Stomach smooth muscle (tissue), 2 donors: Measurements from ENCODE around the gene PADI3.

ENCODE experiments used
- H3K27ac ChIP-seq: one replicate; pipeline ENCODE4 v1.7.0; 2013; ENCODE audit warnings: mild to moderate bottlenecking, low read length, inconsistent platforms
- H3K27me3 ChIP-seq, 2 donors: one replicate each; pipeline ENCODE4 v1.7.0; 2013; ENCODE audit warnings: low read length in 2 of 2; ENCODE audit not compliant: insufficient read depth in 2 of 2, control insufficient read depth in 1 of 2
- H3K36me3 ChIP-seq, 2 donors: one replicate each; pipeline ENCODE4 v1.7.0; 2013; ENCODE audit warnings: low read length in 2 of 2; ENCODE audit not compliant: control insufficient read depth in 2 of 2, insufficient read depth in 2 of 2
- H3K4me1 ChIP-seq: one replicate; pipeline ENCODE4 v1.7.0; 2013; ENCODE audit warnings: low read length; ENCODE audit not compliant: control insufficient read depth, insufficient read depth
- H3K4me3 ChIP-seq, 2 donors: one replicate each; pipeline ENCODE4 v1.7.0; 2013; ENCODE audit warnings: low read length in 2 of 2
- H3K9ac ChIP-seq, 2 donors: one replicate each; pipeline ENCODE4 v1.7.0; 2013; ENCODE audit warnings: low read length in 2 of 2, mild to moderate bottlenecking in 1 of 2
- H3K9me3 ChIP-seq, 2 donors: one replicate each; pipeline ENCODE4 v1.7.0; 2013; ENCODE audit warnings: low read length in 2 of 2; ENCODE audit not compliant: control insufficient read depth in 2 of 2
- donor health status: healthy.
- donor health status: Pancreatic carcinoma.

The PADI3 gene

DNA sequence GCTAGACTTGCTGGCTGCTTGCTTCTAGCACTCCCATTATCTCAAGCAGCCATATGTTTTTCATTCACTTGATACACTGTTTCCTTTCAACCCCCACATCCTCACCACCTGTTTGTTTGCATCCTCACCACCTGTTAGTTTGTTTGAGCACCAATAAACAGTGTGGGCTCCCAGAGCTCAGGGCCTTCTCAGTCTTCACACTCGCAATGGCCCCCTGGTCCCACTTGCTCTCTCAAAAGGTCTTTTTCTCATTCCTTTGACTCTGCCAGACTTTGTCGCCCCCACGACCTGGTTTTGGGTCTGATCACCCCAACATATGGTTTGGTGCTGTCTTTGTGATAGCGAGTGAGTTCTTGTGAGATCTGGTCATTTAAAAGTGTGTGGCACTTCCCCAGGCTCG, 52.9 kb downstream of the PADI3 start:
- H3K4me1 ChIP-seq = no peaks in the 10 kb centered on the region
- H3K4me3 ChIP-seq = no peak overlapping the region
- peaks cover 0 to 3% of the 10 kb centered on the region in 2 donors for H3K27me3 ChIP-seq
- H3K9me3 ChIP-seq = peaks cover 4 to 7% of the 10 kb centered on the region in 2 donors
- H3K27ac ChIP-seq = no peak overlapping the region
- H3K9ac ChIP-seq = no peak overlapping the region
- H3K36me3 ChIP-seq = no peaks in the 10 kb centered on the region

DNA sequence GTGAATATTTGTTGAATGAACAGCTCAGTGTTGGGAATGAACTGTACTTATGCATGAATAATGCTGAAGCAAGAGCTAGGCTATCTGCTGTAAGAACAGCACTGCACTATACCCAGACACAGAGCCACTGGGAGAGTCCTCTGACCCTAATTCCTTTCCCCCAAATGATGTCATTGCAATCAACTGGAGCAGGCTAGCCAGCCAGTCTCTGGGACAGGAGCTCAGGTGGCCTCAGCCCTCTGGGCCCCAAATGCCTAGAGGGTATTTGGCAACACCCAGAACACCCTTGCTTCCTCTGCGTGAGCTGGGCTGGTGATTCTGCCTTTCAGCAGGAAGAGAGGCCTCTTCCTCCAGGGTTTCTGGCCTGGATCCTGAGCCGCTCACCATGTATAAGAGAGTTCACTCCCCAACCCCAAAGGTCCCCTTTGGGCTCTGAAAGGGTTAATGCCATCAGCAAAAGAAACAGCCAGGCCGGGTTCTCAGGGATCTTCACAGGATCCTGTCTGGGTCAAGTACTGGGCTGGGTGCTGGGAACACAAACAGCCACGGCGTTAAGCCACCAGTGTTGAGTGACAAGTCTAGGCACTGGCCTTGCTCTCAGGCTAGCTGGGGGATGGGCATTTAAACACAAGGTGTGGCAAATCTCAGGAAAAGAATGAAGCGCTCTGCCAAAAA, 55.4 kb downstream of the PADI3 start:
- Histone ChIP-seq H3K4me3 (no peak overlapping the region), H3K27ac (no peak overlapping the region)

DNA sequence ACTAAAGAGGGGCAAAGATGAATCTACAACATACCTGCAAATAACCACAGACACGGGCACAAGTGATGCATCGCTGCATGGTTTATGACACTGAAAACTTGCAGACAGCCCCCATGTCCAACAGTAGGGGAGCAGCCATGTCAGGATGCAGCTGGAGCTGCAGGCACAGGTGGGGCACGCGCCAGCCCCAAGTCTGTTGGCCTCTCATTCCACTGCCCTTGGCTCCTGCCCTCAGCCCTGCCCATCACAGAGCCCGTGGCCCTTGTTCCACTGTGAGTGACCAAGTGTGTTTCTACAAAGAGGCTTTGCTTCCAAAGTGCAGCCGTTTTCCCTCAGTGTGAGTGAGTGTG, 55.9 kb downstream of the PADI3 start:
- Histone ChIP-seq H3K4me1 (no peaks in the 10 kb centered on the region), H3K4me3 (no peak overlapping the region), H3K9me3 (peaks cover 4% of the 10 kb centered on the region in 2 donors), H3K36me3 (no peaks in the 10 kb centered on the region), H3K9ac (no peak overlapping the region), H3K27ac (no peak overlapping the region), H3K27me3 (peaks cover 15 to 17% of the 10 kb centered on the region in 2 donors)

More for the DNA sequence above, 55.4 kb downstream of the PADI3 start:
- Histone ChIP-seq H3K36me3 (no peaks in the 10 kb centered on the region), H3K9me3 (peaks cover 4% of the 10 kb centered on the region in 2 donors), H3K27me3 (peaks cover 10 to 12% of the 10 kb centered on the region in 2 donors), H3K4me1 (no peaks in the 10 kb centered on the region), H3K9ac (no peak overlapping the region)

DNA sequence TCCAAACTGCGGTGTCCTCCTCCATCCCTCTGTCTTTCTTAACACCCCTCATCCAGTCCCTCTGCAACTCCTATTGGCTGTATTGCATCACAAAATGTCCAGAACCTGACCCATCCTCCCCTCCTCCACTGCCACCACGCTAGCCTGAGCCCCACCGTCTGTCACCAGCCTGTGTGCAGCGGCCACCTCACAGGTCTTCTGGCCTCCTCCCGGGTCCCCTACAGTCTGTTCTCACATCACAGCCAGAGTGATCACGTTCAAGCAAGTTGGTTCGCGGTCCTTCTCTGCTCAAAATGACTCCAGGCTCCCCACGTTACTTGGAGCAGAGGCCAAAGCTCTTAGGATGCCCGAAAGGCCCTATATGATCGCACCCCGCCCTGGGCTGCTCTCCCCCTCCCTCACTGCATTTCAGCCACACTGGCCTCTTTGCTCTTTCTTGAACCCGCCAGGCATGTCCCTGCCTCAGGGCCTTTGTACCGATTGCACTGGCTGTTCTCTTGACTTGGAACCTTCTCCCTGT, 56.7 kb downstream of the PADI3 start:
- Histone ChIP-seq H3K9ac (no peak overlapping the region), H3K4me1 (no peaks in the 10 kb centered on the region), H3K4me3 (no peak overlapping the region), H3K27ac (no peak overlapping the region), H3K36me3 (no peaks in the 10 kb centered on the region), H3K27me3 (peaks cover 17 to 22% of the 10 kb centered on the region in 2 donors), H3K9me3 (peaks cover 4% of the 10 kb centered on the region in 2 donors)

DNA sequence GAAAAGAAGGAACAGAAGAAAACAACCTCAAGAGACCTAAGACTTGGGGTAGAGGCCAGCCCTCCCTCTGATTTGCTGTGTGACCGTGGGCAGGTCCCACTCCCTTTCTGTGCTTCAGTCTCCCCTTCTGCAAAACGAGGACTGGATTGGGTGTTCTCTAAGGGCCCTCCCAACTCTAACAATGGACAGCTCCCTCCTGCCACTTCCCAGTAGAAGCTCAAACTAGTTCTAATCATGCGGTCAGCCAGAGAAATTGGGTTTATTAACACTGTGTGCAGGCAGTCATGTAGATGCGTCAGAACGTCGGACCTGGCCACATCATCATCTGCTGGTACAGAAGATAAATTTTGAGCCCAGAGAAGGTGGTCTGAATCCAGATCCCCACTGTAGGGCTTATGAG, 57.5 kb downstream of the PADI3 start:
- Histone ChIP-seq H3K9ac (no peak overlapping the region), H3K4me1 (no peaks in the 10 kb centered on the region), H3K27ac (no peak overlapping the region), H3K36me3 (no peaks in the 10 kb centered on the region), H3K9me3 (peaks cover 0 to 4% of the 10 kb centered on the region in 2 donors), H3K27me3 (peaks cover 17 to 22% of the 10 kb centered on the region in 2 donors), H3K4me3 (no peak overlapping the region)

DNA sequence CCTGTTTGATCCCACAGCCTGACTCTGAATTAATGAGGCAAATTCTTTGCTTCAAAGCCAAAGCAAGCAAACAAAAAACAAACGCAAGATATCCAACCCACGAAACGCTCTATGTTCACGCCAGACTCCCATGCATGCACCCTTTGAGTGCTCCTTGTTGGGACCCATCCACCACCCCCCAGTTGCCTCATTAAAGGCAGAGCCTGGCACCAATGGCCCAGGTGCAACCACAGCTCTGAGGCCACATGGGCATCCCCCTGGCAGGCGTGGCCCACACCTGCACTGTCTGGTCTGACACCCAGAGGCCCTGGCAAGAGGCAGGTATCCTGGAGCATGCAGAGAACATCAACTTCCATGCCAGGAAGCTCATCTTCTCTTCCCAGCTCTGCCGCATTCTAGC, 58.0 kb downstream of the PADI3 start:
- no peaks in the 10 kb centered on the region for H3K36me3 ChIP-seq
- no peak overlapping the region for H3K27ac ChIP-seq
- no peak overlapping the region for H3K4me3 ChIP-seq
- H3K9ac ChIP-seq = no peak overlapping the region
- no peaks in the 10 kb centered on the region for H3K4me1 ChIP-seq
- peaks cover 0 to under 1% of the 10 kb centered on the region in 2 donors for H3K9me3 ChIP-seq
- H3K27me3 ChIP-seq = peaks cover 17 to 22% of the 10 kb centered on the region in 2 donors

DNA sequence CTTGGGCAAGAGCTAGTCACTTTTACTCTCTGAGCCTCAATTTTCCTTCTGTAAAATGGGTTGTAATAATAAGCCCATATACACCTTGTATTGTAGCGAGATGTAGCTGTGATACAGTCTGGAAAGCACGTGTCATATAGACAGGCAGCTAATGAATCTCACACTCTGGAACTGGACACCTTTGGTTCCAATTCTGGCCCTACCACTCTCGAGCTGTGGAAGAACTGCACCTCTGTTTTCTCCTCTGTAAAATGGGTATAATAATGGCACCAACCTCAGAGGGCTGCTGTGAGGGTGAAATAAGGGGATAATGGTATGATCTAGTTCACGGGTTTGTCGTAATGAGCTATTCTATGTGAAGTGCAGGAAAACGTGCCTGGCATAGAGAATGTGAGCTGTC, 58.4 kb downstream of the PADI3 start:
- no peak overlapping the region for H3K4me3 ChIP-seq
- H3K4me1 ChIP-seq = no peaks in the 10 kb centered on the region

DNA sequence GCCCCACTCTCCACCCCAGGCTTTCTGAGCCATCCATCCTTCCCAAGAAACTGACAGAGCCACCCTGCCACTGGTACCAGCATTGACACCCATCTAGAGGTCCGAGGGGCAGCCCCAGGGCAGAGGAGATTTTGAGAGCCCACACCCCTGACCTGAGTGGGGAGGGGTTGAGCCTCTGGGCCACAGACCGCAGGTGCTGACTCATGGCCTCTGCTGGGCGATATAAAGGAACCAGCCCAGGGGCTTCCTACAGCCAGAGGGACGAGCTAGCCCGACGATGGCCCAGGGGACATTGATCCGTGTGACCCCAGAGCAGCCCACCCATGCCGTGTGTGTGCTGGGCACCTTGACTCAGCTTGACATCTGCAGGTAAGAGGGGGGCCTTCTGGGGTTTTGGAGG, 59.0 kb downstream of the PADI3 start, which contains the start of gene PADI4:
Gene PADI4 (plus strand): TSS at position 252 of the 400 bp plus-strand sequence. CDS start 26 bp downstream, at position 278.
- Histone ChIP-seq H3K4me1 (no peaks in the 10 kb centered on the region), H3K27ac (no peak within 1 kb of the TSS), H3K36me3 (no peaks in the 10 kb centered on the region), H3K4me3 (no peak within 1 kb of the TSS), H3K9ac (no peak within 1 kb of the TSS), H3K9me3 (no peaks in the 10 kb centered on the region), H3K27me3 (peaks cover 17 to 24% of the 10 kb centered on the region in 2 donors)

More for the DNA sequence above, 58.4 kb downstream of the PADI3 start:
- Histone ChIP-seq H3K27me3 (peaks cover 17 to 22% of the 10 kb centered on the region in 2 donors), H3K27ac (no peak overlapping the region), H3K9ac (no peak overlapping the region), H3K9me3 (no peaks in the 10 kb centered on the region), H3K36me3 (no peaks in the 10 kb centered on the region)

DNA sequence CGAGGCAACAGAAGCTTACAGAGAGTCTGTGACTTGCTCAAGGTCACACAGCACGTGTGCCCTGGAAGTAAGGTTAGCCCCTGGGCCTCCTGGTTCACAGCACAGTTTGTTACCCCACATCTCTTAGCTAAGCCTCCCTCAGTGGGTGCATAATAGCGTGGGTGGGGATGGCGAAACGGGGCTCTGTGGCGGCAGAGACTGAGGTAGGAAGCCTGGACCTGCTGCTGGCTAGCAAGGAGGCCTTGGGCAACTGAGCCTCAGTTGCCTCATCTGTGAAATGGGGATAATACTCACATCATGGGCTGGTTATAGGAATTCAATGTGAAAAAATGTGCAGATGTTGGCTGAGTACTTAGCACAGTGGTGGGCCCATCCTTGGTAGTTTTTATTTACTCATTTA, 59.7 kb downstream of the PADI3 start:
- H3K27me3 ChIP-seq = peaks cover 17 to 26% of the 10 kb centered on the region in 2 donors
- no peak overlapping the region for H3K9ac ChIP-seq
- no peaks in the 10 kb centered on the region for H3K36me3 ChIP-seq
- no peak overlapping the region for H3K4me3 ChIP-seq
- H3K9me3 ChIP-seq = no peaks in the 10 kb centered on the region
- H3K27ac ChIP-seq = no peak overlapping the region
- no peaks in the 10 kb centered on the region for H3K4me1 ChIP-seq

DNA sequence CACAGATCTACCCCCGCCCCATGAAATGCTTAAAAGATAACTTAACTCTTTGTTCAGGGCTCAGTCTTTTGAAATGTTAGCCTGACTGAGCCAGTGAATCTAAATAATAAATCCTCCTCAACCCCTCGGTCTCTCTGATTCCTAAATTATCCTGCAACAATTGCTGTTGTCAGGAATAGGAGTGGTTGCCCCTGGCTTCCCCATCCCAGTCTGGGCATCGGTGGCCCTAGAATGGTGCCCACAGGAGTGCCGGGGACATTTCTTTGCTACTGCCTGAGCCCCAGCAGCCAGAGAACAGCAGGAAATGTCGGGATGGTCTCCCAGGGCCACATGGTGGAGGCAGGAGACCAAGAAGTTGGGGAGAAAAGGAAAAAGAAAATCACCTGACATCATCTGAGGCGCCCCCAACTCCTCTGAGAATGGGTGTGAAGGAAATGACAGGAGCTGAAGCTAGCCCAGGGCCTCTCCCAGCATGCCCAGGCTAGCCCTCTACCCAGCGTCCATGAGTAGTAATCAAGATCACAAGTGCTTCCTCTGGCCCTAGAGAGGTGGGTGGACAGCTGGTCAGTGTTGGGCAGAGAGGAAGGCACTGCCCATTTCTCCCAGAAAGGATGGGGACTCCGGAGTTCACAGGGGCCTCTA, 60.6 kb downstream of the PADI3 start:
- Histone ChIP-seq H3K27ac (no peak overlapping the region), H3K9ac (no peak overlapping the region), H3K9me3 (no peaks in the 10 kb centered on the region), H3K27me3 (peaks cover 20 to 25% of the 10 kb centered on the region in 2 donors), H3K36me3 (no peaks in the 10 kb centered on the region), H3K4me3 (no peak overlapping the region), H3K4me1 (no peaks in the 10 kb centered on the region)
